Measurements from ENCODE around the gene GAL3ST2. TPM values are rescaled to one million over a fixed set of nuclear protein-coding genes. Genes with fewer than 3 reads are reported as not detected.
A peak's percentile ranks its signal among the peaks of the same experiment; 100 is the strongest.

Gene GAL3ST2
- total RNA-seq, 2 donors from 2014 or later = 2.4 TPM; not detected in 1

DNA sequence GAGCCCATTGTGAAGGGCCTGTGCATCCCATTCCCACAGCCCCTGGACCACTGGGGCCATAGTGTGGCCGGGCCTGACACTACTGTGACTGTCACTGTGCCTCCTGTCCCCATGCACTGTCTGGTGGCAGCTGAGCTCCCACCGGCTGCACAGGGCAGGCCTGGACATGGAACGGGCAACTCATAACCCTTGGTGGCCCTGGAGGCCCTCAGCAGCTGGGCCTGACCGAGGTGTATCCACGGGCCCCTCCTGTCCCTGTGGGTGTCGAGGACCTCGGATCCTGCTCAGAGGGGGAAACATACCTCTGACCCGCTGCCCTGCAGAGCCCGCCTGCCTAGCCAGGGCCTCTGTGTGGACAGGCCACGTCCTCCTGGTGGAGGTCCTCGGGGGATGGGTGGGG is 7.8 kb upstream of the GAL3ST2 start:
- no peak for DNase-seq (ENCODE audit: low spot score)
- no peak for TF ChIP-seq POLR2AphosphoS5 (IDR thresholded peaks at IDR 0.05)
- TF ChIP-seq POLR2A (IDR thresholded peaks at IDR 0.05) = no peak
- Histone ChIP-seq H3K36me3 (no peaks in the 10 kb centered on the region), H3K27me3 (replicated peaks; ENCODE audit: insufficient read depth) (no peaks in the 10 kb centered on the region), H3K4me1 (replicated peaks) (peaks cover 1% of the 10 kb centered on the region), H3K9me3 (no peaks in the 10 kb centered on the region), H3K27ac (no peak overlapping the region), H3K4me3 (no peak overlapping the region)
- 88% methylated on average over 11 of the region's 11 CpGs for WGBS
- intact Hi-C loops (cut with DNase I) = no loop called here

GRCh38 chr2:241769819-241770184 is 6.8 kb upstream of the GAL3ST2 start:
- Histone ChIP-seq H3K4me1 (replicated peaks) (peaks cover 3% of the 10 kb centered on the region), H3K9me3 (no peaks in the 10 kb centered on the region), H3K36me3 (no peaks in the 10 kb centered on the region), H3K27me3 (replicated peaks; ENCODE audit: insufficient read depth) (no peaks in the 10 kb centered on the region), H3K4me3 (no peak overlapping the region), H3K27ac (no peak overlapping the region)
- DNase-seq (ENCODE audit: low spot score) = no peak
- 95% methylated on average over 13 of the region's 13 CpGs for WGBS
- intact Hi-C loops (cut with DNase I) = no loop called here
- TF ChIP-seq POLR2A (IDR thresholded peaks at IDR 0.05) = no peak
- TF ChIP-seq POLR2AphosphoS5 (IDR thresholded peaks at IDR 0.05) = no peak
- TF ChIP-seq CTCF (IDR thresholded peaks at IDR 0.05) = no peak

GRCh38 chr2:241770185-241770935 is 6.3 kb upstream of the GAL3ST2 start:
- intact Hi-C loops (cut with DNase I) = no loop called here
- no peak overlapping the region for H3K4me3 ChIP-seq
- DNase-seq (ENCODE audit: low spot score) = no peak
- no peaks in the 10 kb centered on the region for H3K27me3 ChIP-seq (replicated peaks; ENCODE audit: insufficient read depth)
- no peak overlapping the region for H3K27ac ChIP-seq
- H3K9me3 ChIP-seq = no peaks in the 10 kb centered on the region
- no peaks in the 10 kb centered on the region for H3K36me3 ChIP-seq
- H3K4me1 ChIP-seq (replicated peaks) = peaks cover 3% of the 10 kb centered on the region
- no peak for TF ChIP-seq CTCF (IDR thresholded peaks at IDR 0.05)
- TF ChIP-seq POLR2A (IDR thresholded peaks at IDR 0.05) = no peak
- TF ChIP-seq POLR2AphosphoS5 (IDR thresholded peaks at IDR 0.05) = no peak
- 81% methylated on average over 17 of the region's 27 CpGs for WGBS

GRCh38 chr2:241770936-241771285 is 5.7 kb upstream of the GAL3ST2 start:
- 91% methylated on average over 12 of the region's 12 CpGs for WGBS
- intact Hi-C loops (cut with DNase I) = no loop called here
- Histone ChIP-seq H3K27ac (no peak overlapping the region), H3K4me1 (replicated peaks) (peaks cover 3% of the 10 kb centered on the region), H3K9me3 (no peaks in the 10 kb centered on the region), H3K36me3 (no peaks in the 10 kb centered on the region), H3K27me3 (replicated peaks; ENCODE audit: insufficient read depth) (no peaks in the 10 kb centered on the region), H3K4me3 (no peak overlapping the region)
- no peak for TF ChIP-seq POLR2A (IDR thresholded peaks at IDR 0.05)
- no peak for TF ChIP-seq CTCF (IDR thresholded peaks at IDR 0.05)
- no peak for TF ChIP-seq POLR2AphosphoS5 (IDR thresholded peaks at IDR 0.05)
- no peak for DNase-seq (ENCODE audit: low spot score)

DNA sequence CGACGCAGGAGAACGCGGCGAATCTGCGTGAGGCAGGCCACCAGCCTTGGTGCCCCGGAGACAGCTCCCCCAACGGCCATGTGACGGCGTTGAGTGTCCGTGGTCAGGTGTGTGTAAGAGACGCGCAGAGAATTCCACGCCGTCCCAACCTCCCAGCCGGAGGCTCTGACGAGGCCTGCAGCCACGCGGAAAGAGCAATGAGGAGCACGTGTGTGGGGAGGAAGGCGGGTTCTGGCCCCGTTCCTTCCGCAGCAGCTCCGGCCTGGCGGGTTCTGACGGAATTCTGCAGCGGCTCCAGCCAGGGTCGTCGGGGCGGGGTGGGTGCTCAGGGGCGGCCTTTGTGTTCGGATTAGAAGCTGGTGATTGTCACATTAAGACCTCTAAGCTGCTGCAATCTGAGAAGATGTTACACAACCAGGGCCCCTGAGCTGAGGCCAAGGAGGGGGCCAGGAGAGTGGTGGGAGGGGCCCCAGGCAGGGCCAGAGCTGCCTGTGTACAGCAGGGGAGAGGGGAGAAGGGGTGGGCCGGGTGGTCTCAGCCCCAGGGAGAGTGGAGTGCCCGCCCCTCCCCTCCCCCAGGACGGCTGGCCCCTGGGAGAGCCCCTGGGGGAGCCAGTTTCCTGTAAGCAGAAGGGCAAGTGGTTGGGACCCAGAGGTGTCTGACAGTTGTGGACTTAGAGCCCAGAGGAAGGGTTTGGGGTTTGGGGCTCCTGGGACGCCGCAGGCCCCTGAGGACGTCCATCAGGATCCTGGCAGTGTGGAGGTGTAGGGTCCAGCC is 5.1 kb upstream of the GAL3ST2 start:
- Histone ChIP-seq H3K27me3 (replicated peaks; ENCODE audit: insufficient read depth) (no peaks in the 10 kb centered on the region), H3K4me1 (replicated peaks) (peaks cover 3% of the 10 kb centered on the region), H3K27ac (peak overlapping the region in 1 of 2 donors; percentile 14), H3K9me3 (no peaks in the 10 kb centered on the region), H3K36me3 (no peaks in the 10 kb centered on the region), H3K4me3 (no peak overlapping the region)
- intact Hi-C loops (cut with DNase I) = no loop called here
- DNase-seq (ENCODE audit: low spot score) = peak; percentile 38
- 34% methylated on average over 38 of the region's 38 CpGs for WGBS
- TF ChIP-seq POLR2A (IDR thresholded peaks at IDR 0.05) (no peak), CTCF (IDR thresholded peaks at IDR 0.05) (no peak), POLR2AphosphoS5 (IDR thresholded peaks at IDR 0.05) (no peak)
